ENCODE measurements around the gene APBA3.

Gene APBA3

GRCh38 chr19:3745363-3746045, 16.0 kb downstream of the APBA3 start:
- no peak for DNase-seq

GRCh38 chr19:3743486-3743885, 18.0 kb downstream of the APBA3 start:
- no peak for DNase-seq

GRCh38 chr19:3740431-3740830, 21.1 kb downstream of the APBA3 start:
- DNase-seq = no peak

DNA sequence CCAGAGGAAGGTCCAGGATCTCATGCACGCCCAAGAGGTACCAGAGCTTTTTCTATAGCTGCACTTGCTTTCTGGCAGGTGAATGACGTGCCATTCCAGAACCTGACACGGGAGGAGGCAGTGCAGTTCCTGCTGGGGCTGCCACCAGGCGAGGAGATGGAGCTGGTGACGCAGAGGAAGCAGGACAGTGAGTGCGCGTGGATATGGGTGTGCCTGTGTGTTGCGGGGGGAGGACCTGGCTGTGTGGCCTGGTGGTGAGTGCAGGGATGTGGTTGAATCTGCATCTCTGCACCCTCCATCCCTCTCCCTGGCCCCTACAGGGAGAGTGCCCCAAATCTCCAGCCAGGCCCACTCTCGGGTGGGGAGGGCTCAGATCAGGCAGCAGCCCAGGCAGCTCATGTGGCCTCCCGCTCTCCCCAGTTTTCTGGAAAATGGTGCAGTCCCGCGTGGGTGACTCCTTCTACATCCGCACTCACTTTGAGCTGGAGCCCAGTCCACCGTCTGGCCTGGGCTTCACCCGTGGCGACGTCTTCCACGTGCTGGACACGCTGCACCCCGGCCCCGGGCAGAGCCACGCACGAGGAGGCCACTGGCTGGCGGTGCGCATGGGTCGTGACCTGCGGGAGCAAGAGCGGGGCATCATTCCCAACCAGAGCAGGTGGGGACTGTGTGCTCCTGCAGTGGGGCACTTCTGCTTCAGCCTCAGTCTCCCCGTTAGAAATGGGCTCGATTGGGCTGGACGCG, 22.8 kb downstream of the APBA3 start:
- no peak for DNase-seq

- DNase-seq = no peak
Measured at GRCh38 chr19:3737487-3738205, 23.8 kb downstream of the APBA3 start.

GRCh38 chr19:3736106-3736724, 25.3 kb downstream of the APBA3 start:
- no peak for DNase-seq

GRCh38 chr19:3734310-3734600, 27.2 kb downstream of the APBA3 start:
- no peak for DNase-seq

DNA sequence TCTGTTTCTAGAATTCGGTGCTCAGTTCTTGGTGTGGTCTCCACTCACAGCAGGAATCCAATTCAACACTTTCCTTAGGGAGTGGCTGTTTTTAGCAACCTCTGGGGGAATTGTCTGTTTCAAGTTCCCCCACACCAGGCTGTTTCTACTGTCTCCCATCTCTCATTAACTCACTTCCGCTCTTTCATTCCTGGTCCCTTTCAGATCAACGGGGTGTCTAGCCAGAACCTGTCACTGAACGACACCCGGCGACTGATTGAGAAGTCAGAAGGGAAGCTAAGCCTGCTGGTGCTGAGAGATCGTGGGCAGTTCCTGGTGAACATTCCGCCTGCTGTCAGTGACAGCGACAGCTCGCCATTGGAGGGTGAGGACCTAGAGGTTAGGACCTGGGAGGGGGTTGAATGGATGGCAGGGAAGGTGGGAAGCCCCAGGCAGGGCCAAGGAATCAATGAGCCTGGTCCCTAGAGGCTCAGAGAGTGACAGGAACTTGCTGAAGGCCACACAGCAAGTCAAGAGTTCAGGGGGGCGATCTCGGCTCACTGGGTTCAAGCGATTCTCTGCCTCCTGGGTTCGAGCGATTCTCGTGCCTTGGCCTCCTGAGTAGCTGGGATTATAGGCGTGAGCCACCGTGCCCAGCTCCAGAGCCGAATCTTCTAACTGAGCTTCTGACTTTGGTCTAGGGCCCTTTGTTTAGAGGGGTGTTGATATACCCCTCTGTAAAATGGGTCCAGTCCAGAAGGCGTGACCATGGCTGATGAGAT, 27.8 kb downstream of the APBA3 start:
- no peak for DNase-seq

- DNase-seq = no peak
Measured at GRCh38 chr19:3732108-3732507, 29.4 kb downstream of the APBA3 start.

DNA sequence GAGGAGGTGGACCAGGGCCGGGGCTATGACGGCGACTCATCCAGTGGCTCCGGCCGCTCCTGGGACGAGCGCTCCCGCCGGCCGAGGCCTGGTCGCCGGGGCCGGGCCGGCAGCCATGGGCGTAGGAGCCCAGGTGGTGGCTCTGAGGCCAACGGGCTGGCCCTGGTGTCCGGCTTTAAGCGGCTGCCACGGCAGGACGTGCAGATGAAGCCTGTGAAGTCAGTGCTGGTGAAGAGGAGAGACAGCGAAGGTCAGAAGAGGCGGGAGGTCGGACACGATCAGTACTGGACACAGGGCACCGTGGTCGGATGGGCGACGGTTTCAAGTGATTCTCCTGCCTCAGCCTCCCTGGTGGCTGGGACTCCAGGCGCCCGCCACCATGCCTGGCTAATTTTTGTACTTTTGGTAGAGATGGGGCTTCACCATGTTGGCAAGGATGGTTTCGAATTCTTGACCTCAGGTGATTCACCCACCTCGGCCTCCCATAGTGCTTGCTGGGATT, 31.0 kb downstream of the APBA3 start:
- no peak for DNase-seq

DNA sequence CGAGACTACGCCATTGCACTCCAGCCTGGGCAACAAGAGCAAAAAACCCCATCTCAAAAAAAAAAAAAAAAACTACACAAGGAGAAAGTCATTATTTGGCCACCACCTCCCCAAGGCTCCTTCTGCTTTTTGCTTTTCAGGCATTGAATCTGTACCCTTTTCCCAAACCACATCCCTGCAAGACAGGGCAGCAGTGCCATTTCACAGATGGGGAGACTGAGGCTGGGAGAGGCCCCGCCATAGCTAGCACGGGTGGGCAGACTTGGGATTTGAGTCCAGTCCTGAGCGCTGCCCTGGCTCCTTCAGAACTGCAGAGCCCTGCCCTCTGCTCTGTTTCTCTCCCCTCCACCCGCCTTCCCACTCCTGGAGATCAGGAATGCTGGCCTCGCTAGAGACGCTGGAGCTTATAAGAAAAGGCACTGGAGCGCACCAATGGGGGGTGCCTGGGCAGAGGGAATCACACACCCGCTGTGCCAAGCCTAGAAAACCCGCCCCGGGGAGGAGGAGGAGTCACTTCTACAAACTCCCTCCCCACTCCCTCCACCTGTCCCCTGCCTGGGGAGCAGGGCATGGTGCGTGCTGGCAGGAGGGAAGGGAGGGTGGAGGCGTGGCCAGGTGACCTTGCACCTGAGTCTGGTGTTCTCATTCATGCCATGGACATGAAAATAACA, 35.7 kb downstream of the APBA3 start:
- no peak for DNase-seq

DNA sequence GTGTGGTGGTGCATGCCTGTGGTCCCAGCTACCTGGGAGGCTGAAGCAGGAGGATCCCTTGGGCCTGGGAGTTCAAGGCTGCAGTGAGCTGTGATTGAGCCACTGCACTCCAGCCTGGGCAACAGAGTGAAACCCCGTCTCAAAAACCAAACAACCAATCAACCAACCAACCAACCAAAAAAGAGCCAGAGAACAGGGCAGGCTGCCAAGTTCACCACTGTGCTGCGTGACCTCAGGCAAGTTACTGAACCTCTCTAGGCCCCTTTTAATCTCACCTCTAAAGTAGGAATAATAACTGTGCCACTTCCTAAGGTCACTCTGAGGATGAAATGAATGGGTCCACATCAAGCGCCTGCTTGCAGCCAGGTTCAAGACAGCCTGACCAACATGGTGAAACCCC, 36.4 kb downstream of the APBA3 start:
- no peak for DNase-seq

DNA sequence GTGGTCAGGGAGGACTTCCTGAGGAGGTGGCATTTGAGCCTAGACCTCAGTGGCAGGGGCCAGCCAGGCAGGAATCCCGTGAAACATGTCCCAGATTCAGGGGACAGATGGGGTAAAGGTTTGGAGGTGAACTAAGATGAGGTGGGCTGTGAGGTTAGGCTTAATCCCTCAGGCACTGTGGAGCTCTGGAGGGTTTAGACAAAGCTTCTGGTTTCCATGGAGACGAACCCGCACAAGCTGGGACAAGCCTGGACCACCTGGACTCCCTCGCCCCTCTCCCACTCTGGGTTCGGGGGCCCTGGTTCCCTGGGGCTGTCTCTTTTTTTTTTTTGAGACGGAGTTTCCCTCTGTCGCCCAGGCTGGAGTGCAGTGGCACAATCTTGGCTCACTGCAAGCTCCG, 37.6 kb downstream of the APBA3 start:
- no peak for DNase-seq

GRCh38 chr19:3723110-3723488, 38.4 kb downstream of the APBA3 start:
- no peak for DNase-seq

DNA sequence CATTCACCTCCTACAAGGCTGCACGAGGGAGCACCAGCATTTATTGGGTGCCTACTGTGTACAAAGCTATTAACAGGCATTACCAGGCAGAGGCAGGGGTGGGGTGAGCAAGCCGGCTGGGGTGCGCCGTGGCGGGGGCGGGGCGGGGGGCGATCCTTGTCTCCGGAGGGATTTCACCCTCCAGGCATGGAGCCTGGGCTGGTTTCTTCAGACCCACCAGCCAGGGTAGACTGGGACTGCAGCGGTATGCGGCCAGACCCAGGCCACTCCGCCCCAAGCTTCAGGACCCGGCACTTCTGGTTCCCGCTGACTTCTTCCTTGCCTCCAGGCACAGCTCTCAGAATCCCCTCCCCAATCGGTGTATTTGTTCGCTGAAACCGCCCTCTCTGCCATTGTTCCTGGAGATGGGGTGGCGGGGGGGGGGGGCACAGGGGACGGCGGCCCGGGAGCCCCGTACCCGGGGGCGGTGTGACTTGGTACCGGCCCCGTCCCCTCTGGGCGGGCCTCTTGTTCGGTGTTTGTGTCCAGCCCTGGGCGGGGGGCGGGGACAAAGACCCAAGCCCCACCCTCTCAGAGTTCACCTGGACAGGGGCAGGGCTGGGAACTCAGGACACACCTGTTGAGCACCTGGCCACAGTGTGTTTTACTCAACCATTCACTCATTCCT, 38.9 kb downstream of the APBA3 start:
- DNase-seq = no peak

DNA sequence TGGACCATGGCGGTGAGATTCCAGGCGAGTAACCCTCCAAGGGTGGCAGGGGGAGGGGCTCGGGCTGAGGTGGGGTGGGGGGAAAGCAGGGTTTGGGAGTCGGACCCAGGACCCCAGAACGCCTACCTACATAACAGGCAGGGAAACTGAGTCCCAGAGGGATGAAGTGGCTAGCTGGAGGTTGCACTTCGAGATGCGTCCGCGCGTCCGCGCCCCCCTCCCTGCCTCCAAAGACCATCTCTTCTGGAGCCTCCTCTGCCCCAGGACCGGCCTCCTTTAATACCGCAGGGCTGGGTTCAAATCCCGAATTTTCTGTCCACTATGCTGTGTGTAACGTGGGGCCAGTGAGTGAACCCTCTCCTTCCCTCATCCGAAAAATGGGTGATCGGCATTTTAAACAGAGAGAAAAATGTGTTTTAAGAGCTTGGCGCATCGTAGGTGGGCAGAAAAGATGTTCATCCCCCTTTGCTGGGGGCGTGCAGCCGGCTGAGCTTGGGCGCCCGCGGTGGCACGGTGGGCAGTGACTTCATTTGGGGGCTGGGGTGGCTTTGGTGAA, 39.5 kb downstream of the APBA3 start:
- DNase-seq = no peak

DNA sequence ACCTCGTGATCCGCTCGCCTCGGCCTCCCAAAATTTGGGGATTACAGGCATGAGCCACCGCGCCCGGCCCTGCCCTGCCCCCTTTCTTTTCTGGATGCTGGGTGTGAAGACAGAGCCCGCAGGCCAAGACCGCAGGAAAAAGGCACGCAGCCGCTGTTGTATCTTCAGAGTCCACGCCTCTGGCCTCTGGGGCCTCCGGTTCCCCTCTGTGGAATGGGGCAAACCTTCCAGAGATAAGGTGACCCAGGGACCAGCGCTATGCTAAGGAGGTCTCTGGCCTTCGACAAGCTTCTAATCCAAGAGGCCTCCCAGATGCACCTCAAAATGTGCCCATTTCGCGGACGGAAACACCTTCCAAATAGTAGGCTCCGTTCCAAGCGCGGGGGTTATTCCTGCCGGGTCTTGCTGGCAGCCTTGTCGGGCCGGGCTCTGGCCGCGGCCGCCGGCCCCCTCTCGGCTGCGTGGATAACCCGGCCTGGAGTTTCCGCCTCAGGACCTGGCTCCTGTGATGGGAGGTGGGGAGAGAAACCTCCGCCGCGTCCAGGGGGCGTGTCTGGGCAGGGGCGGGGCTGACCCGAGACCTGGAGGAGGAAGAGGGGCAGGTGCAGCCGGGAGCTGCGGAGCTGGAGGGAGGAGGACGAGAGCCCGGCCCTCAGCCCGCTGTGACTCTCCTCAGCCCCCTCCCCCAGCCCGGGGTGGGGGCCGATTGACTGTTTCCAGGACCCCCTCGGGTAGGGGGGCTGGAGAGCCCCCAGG, 40.2 kb downstream of the APBA3 start:
- peak; percentile 94 for DNase-seq

DNA sequence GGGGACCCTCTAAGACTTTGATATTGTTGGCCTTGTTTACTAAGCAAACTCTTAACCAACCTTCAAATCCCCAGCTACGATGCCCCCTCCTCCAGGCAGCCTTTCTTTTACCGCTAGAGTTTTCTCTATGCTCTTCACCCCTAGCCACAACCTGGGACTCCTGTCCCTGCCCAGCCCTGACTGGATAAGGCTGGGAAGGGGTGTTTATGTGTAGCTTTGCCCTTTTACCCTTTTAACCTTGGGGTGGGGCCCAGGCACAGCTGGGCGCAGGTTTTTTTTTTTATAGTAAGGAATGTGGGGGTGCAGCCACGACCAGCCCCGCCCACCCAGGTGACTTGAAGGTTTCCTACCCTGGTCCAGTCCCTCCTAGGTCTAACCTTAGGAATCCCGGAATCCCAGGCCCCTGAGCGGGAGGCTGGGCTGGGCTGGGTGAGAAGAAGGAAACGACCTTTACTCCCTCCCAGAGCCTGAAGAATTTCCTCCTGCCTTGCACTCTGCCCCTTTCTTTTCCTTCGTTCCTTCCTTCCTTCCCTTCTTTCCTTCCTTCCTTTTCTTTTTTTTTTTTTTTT, 41.1 kb downstream of the APBA3 start:
- DNase-seq = no peak

DNA sequence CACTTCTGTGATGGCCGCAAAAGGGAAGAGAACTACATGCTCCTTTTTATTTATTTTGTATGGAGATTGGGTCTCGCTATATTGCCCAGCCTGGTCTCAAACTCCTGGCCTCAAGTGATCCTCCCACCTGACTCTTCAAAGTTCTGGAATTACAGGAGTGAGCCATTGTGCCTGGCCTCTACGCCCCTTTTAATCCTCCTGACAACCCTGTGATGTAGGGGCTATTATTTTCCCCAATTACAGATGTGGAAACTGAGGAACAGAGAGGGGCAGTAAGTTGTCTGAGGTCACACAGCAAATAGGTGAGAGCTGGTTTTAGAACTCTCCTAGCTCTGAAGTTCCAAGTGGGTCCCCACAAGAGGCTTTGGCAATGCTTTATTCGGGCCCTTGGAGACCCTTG, 41.6 kb downstream of the APBA3 start:
- DNase-seq = no peak

DNA sequence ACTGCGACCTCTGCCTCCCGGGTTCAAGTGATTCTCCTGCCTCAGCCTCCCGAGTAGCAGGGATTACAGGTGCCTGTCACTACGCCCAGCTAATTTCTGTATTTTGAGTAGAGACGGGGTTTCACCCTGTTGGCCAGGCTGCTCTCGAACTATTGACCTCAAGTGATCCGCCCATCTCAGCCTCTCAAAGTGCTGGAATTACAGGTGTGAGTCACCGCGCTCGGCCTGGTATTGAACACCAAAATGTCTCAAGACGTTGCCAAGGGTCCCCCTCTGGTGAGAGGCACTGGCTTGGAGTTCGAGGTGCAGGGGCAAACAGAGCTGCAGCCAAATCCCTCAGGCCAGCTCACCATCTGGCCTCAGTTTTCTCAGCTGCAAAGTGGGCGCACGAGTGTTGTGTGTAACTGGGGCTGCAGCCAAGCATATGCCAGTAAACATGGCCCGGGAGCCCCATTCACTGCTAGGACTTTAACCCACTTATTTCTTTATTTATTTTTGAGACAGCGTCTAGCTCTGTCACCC, 45.3 kb downstream of the APBA3 start:
- DNase-seq = no peak

Measured in DMS153 (cell line).